ENCODE data around the gene TERT.
"Not testable (repeated sequence)": the region's sequence is repeated elsewhere in the genome, so short reads cannot be mapped to it uniquely, and the experiment has no call there.

The TERT gene

GRCh38 chr5:1331861-1332405, 37.1 kb upstream of the TERT start:
- DNase-seq (ENCODE audit: low read depth in 4 of 4, low spot score in 1 of 4) = no peak

DNA sequence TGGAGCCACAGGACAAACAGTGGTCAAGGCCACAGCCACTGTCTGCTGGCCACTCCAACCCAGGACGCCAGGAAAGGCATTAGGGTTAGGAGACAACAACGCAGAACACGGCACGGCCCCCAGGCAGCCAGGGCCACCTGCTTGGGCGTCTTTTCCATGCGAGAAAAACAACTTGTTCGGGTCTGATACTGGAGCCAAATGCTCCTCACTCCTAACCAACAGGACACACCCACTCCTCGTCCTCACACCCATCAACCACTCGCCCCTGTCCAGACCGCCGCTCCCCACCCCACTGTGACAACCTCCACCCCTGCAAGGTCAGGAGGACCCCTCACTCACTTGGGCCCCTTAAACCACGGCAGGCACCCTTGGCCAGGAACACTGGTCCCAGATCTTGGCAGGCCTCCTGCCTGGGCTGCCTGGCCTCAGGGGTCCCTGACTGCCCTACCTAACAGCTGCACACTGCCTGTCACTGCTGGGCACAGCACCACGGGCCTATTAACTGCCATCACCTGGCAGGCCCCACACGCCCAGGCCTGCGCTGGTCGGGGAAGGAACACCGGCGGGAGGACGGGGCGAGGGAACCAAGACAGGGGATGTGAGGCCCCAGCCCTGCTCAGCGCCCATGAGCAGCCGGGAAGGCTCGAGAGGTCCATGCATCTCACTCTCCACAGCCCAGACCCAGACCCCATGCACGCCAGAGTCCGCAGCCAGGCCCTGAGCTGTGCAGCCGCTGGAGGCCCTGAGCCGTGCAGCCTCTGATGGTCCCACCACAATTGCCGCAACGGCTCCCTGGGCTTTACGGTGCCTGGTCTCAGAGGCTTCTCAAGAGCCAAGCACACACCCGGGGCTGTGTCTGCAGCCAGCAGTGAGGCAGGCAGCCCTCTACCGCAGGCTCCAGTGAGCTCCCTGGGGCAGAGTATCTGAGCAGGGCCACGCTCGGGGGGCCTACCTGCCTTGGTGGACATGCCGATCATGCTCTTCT, 36.3 kb upstream of the TERT start:
- no peak for DNase-seq (ENCODE audit: low read depth in 4 of 4, low spot score in 1 of 4)

GRCh38 chr5:1330146-1330846, 35.4 kb upstream of the TERT start:
- DNase-seq (ENCODE audit: low read depth in 4 of 4, low spot score in 1 of 4) = no peak

DNA sequence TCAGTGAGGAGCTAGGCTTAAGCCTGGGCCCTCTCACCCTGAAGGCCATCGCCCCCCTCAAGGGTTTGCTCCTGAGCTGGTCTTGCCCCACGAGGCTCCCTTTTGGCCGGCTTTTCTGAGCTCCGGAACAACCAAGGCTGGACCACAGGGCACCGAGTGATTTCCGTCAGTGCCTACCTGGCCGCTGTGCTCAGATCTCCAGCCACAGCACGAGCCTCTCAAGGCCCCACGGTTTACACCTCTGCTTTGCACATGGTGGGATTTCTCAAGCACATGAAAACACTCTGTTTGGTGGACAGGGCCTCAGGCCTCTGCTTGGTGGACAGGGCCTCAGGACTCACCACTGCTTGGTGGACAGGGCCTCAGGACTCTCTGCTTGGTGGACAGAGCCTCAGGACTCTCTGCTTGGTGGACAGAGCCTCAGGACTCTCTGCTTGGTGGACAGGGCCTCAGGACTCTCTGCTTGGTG, 34.3 kb upstream of the TERT start:
- no peak for DNase-seq (ENCODE audit: low read depth in 4 of 4, low spot score in 1 of 4)

DNA sequence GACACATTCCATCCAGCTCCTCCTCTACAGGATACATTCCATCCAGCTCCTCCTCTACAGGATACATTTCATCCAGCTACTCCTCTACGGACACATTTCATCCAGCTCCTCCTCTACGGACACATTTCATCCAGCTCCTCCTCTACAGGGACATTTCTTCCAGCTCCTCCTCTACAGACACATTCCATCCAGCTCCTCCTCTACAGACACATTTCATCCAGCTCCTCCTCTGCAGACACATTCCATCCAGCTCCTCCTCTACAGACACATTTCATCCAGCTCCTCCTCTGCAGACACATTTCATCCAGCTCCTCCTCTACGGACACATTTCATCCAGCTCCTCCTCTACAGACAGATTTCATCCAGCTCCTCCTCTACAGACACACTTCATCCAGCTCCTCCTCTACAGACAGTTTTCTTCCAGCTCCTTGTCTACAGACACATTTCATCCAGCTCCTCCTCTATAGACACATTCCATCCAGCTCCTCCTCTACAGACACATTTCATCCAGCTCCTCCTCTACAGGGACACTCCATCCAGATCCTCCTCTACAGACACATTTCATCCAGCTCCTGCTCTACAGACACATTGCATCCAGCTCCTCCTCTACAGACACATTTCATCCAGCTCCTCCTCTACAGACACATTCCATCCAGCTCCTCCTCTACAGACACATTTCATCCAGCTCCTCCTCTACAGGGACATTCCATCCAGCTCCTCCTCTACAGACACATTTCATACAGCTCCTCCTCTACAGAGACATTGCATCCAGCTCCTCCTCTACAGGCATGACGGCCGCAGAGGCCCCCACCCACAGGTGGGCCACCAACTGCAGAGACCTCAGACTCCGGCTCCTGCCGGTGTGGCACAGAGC, 33.6 kb upstream of the TERT start:
- DNase-seq (ENCODE audit: low read depth in 4 of 4, low spot score in 1 of 4) = not testable (repeated sequence)

DNA sequence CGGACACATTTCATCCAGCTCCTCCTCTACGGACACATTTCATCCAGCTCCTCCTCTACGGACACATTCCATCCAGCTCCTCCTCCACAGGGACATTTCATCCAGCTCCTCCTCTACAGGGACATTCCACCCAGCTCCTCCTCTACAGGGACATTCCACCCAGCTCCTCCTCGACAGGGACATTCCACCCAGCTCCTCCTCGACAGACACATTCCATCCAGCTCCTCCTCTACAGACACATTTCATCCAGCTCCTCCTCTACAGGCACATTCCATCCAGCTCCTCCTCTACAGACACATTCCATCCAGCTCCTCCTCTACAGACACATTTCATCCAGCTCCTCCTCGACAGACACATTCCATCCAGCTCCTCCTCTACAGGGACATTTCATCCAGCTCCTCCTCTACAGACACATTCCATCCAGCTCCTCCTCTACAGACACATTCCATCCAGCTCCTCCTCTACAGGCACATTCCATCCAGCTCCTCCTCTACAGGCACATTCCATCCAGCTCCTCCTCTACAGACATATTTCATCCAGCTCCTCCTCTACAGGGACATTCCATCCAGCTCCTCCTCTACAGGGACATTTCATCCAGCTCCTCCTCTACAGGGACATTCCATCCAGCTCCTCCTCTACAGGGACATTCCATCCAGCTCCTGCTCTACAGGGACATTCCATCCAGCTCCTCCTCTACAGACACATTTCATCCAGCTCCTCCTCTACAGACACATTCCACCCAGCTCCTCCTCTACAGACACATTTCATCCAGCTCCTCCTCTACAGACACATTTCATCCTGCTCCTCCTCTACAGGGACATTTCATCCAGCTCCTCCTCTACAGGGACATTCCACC, 32.3 kb upstream of the TERT start:
- not testable (repeated sequence) for DNase-seq (ENCODE audit: low read depth in 4 of 4, low spot score in 1 of 4)

- not testable (repeated sequence) for DNase-seq (ENCODE audit: low read depth in 4 of 4, low spot score in 1 of 4)
Measured at GRCh38 chr5:1326532-1326875, 31.6 kb upstream of the TERT start.

GRCh38 chr5:1325870-1326531, 31.1 kb upstream of the TERT start:
- DNase-seq (ENCODE audit: low read depth in 4 of 4, low spot score in 1 of 4) = no peak

DNA sequence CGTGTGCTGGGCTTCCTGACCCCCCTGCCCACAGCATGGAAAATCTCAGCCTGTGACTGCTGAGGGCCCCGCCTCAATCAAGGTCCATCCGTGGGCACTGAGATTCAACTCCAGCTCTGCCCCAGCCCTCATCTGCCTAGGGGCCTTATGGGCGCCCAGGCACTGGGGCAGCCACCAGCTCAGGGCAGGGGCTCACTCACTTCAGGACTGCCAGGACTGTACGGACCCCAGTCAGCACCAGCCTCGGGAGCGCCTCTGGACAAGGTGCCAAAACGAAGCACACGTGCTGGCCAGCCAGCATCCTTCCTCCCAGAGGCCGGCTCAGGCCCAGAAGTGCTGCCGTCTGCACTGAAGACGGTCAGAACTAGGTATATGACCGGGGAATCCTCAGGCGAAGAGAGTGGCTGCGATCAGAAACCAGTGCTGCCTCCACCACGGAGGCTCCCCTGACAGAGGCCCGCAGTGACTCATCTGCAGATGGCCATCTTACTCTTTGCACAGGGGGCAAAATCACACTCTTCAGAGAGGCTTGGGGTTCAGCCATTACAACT, 30.4 kb upstream of the TERT start:
- DNase-seq (ENCODE audit: low read depth in 4 of 4, low spot score in 1 of 4) = no peak

- DNase-seq (ENCODE audit: low read depth in 4 of 4, low spot score in 1 of 4) = no peak
Measured at GRCh38 chr5:1324719-1325190, 29.9 kb upstream of the TERT start.

GRCh38 chr5:1324301-1324700, 29.4 kb upstream of the TERT start:
- DNase-seq (ENCODE audit: low read depth in 4 of 4, low spot score in 1 of 4) = no peak

DNA sequence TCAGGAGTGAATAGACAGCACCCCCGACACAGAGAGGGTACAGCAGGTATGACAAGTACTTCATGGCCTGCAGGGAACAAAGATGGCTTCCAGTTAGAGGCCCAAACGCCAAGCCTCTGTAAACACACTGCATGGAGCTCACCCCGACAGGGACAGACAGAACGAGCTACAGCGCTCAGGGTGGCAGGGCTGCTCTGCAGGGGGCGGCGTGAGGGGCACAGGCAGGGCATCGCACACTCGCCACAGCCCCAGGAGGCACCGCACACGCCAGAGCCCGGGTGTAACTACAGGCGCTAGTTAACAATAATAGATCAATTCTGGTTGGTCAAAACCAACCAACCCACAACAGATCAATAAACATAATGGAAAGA, 28.9 kb upstream of the TERT start:
- no peak for DNase-seq (ENCODE audit: low read depth in 4 of 4, low spot score in 1 of 4)

GRCh38 chr5:1322955-1323802, 28.3 kb upstream of the TERT start:
- no peak for DNase-seq (ENCODE audit: low read depth in 4 of 4, low spot score in 1 of 4)

DNA sequence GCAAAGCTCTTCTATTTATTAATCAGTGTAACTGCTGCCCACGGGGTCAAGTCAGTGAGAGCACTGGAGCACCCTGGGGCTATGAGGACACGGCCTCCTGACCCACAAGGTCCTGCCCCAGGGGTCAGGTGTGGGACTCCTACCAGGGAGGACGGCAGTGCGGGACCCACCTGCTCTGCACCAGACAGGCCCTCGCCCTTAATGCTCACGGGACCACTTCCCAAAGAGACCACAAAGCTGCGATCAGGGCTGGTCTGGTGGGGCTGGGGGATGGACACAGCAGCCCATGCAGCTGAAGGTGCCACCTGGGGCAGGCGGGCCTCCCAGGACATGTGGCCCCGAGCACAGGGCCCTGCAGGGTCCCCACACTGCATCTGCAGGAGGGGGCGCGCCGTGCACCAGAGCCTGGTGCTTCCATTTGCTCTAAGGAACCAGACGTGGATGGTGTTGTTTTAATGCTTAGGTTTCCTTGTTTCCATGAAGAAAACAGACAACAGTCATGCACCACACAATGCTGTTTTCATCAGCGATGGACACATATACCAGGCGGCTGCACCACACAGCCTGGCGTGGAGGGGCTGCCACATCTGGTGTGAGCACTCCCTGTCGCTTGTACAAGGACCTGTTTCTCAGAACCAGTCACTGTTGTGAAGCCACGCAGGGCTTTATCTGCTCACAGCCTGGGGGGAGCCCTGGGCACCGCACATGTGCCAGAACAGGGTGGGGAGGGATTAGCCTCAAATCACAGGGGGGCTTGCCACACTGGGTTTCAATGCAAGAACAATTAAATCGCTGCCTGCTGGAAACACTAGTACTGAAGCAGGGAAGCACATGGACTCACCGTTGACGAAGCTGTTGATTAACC, 27.4 kb upstream of the TERT start:
- no peak for DNase-seq (ENCODE audit: low read depth in 4 of 4, low spot score in 1 of 4)

- no peak for DNase-seq (ENCODE audit: low read depth in 4 of 4, low spot score in 1 of 4)
Measured at GRCh38 chr5:1321576-1321975, 26.7 kb upstream of the TERT start.

DNA sequence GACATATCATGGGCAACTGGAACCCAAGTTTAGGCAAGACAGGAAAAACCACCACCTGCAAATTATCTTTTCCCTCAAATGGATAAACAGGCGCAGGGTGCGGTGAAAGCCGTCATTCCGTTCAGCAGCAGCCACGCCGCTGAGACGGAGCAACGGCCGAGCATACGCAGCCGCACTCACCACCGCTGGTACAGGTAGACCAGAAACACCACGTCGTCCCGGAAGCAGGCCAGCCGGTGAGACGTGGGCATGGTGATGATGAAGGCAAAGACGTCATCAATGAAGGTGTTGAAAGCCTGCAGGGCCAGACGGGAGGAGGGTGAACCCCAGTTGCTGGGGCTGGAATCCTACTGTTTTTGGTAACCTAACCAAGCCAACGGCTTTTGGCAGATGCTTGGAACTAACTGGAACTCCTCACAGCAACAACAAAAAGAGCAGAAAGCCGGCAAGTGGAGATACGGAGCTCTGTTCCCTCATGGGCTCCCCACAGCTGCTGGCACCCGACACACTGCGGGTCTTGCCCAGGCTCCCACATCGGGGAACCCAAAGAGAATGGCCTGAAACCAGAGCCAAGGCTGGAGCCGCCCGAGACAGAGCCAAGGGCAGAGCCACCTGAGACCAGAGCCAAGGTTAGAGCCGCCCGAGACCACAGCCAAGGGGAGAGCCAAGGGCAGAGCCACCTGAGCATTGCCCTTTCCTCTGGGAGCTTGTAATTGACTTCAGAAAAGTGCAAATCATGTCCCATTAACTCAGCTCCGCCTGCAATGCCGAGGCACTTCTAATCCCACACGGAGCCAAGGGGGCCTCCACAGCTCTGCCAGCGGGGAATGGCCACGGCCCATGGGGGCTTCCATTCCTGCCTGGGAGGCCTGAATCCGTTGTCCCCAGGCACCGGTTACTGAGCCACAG, 25.8 kb upstream of the TERT start:
- no peak for DNase-seq (ENCODE audit: low read depth in 4 of 4, low spot score in 1 of 4)
